Mesothelial cell of epicardium (in vitro differentiated cells): ENCODE data around the gene TSPAN14. TPM values are rescaled to one million over a fixed set of nuclear protein-coding genes. Genes with fewer than 3 reads are reported as not detected.

Experiments
- DNase-seq, 2 experiments: peaks; one replicate each; pipeline ENCODE4 v3.0.0; 2021; ENCODE audit warnings: low spot score in 2 of 2; ENCODE audit not compliant: unreplicated experiment in 2 of 2
- H3K27ac Mint-ChIP-seq: 2 replicates; pipeline ENCODE4 v1.8.0; 2021; ENCODE audit warnings: mixed read lengths
- H3K27me3 Mint-ChIP-seq: 2 replicates; pipeline ENCODE4 v1.8.0; 2021; ENCODE audit warnings: low read depth, mixed read lengths
- H3K36me3 Mint-ChIP-seq: 2 replicates; pipeline ENCODE4 v1.8.0; 2021; ENCODE audit warnings: mixed read lengths
- H3K4me1 Mint-ChIP-seq: 2 replicates; pipeline ENCODE4 v1.8.0; 2021; ENCODE audit warnings: mixed read lengths
- H3K4me3 Mint-ChIP-seq: 2 replicates; pipeline ENCODE4 v1.8.0; 2021; ENCODE audit warnings: mild to moderate bottlenecking, moderate library complexity, mixed read lengths
- H3K9me3 Mint-ChIP-seq: 2 replicates; pipeline ENCODE4 v1.8.0; 2021; ENCODE audit warnings: mixed read lengths
- total RNA-seq: library from RNA; stranded (reverse); gene quantifications from 3 replicates; pipeline ENCODE4 v1.2.1, GENCODE V29; 2021
- TF ChIP-seq, protein P1 (sequence below): fragments of 200-600 bp; sonication (generic); IDR thresholded peaks from one replicate; pipeline ENCODE4 v1.5.0; 2021; ENCODE audit warnings: antibody characterized with exemption; ENCODE audit not compliant: unreplicated experiment

TSPAN14 gene
- total RNA-seq, 1 donor from 2014 or later: 113 TPM

DNA sequence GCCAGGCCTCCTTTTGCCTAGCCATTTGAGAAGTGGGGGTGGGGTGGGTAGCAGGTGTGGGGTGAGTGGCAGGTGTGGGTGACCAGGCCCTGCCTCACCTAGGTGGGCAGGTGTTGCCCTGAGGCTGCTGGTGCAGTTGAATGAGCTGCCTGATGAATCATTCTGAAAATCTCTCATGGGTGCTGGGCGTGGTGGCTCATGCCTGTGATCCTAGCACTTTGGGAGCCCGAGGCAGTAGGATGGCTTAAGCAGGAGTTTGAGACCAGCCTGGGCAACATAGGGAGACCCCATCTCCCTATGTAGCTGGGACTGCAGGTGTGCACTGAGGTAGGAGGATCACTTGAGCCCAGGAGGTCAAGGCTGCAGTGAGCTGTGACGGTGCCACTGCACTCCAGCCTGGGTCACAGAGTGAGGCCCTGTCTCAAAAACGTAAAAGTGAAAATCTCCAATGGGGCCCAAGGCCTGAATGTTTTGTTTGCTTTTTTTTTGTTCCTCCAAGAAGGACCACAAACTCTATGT lies 17.7 kb downstream of the TSPAN14 start:
- peaks cover 58% of the 10 kb centered on the region for H3K4me1 Mint-ChIP-seq
- H3K9me3 Mint-ChIP-seq: no peaks in the 10 kb centered on the region
- TF ChIP-seq, protein P1, sequence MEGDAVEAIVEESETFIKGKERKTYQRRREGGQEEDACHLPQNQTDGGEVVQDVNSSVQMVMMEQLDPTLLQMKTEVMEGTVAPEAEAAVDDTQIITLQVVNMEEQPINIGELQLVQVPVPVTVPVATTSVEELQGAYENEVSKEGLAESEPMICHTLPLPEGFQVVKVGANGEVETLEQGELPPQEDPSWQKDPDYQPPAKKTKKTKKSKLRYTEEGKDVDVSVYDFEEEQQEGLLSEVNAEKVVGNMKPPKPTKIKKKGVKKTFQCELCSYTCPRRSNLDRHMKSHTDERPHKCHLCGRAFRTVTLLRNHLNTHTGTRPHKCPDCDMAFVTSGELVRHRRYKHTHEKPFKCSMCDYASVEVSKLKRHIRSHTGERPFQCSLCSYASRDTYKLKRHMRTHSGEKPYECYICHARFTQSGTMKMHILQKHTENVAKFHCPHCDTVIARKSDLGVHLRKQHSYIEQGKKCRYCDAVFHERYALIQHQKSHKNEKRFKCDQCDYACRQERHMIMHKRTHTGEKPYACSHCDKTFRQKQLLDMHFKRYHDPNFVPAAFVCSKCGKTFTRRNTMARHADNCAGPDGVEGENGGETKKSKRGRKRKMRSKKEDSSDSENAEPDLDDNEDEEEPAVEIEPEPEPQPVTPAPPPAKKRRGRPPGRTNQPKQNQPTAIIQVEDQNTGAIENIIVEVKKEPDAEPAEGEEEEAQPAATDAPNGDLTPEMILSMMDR: no peak
- H3K27me3 Mint-ChIP-seq: no peaks in the 10 kb centered on the region
- H3K27ac Mint-ChIP-seq: peak overlapping the region; percentile 66
- no peak for DNase-seq
- H3K36me3 Mint-ChIP-seq: peaks cover 7% of the 10 kb centered on the region
- H3K4me3 Mint-ChIP-seq: no peak overlapping the region

DNA sequence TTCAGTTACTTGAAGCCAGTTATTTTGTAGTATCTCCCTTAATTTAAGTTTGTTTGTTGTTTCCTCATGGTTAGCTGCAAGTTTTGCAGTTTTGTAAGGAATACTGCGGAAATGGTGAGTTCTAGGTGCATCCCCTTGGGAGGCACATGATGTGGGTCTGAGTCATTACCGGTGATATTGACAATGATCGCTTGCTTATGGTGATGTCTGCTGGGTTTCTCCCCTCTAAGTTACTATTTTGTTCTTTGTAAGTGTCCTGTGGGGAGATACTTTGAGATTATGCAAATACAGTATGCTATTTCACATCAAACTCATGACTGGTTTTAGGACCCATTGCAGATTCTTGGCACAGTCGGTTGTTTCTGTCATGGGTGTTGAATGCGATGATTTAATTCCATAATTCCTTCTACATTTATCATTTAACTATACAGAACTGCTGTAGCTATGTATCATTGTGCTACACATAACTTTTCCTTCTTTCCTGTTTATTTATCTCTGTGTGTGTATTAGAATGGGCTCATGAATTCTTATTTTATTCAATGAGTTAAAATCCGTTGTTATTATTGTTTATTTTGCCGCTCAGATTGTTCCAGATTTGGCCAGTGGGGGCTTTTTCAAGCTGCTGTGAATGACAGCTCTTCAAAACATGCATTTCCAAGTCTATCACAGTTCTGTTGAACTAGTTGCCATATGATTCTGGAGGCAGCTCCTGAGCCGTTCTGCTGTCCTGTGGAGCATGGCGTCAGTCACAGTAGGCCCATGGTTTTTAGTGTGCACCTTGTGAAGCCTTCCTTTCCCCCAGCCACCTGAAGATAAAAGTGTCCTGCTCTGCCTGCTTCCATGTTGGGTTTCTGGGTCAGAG lies 18.4 kb downstream of the TSPAN14 start:
- Mint-ChIP-seq H3K27ac (peak overlapping the region; percentile 66), H3K36me3 (peaks cover 12% of the 10 kb centered on the region), H3K9me3 (peaks cover 5% of the 10 kb centered on the region), H3K4me3 (no peak overlapping the region), H3K4me1 (peaks cover 51% of the 10 kb centered on the region), H3K27me3 (no peaks in the 10 kb centered on the region)
- DNase-seq: no peak
- TF ChIP-seq, protein P1: no peak

DNA sequence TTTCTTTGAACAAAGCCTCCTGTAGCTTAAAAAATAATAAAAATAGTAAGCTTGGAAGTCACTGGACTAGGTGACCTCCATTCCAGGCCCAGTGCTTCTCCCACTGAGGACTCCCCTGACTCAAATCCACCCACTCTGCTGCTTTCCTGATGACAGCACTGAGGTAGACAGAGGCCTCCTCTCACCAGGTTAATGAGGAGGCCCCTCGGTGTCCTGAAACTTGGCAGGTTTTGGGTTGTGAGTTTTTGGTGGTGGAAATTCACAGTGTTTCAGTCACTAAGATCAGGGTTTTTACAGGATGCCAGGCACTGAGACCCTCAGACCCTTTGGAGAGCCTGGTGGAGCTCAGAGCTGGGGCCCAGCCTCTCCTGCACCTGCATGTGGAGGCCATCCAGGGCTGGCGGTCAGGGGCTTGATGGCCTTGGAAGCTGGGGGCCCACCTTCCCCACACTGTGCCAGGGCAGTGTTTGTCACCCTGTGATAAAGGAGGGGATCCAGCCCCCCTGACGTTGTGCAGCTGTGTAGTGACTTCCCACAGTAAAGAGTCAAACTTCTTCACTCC lies 19.1 kb downstream of the TSPAN14 start:
- Mint-ChIP-seq H3K27me3 (no peaks in the 10 kb centered on the region), H3K4me1 (peaks cover 44% of the 10 kb centered on the region), H3K36me3 (peaks cover 19% of the 10 kb centered on the region), H3K4me3 (no peak overlapping the region), H3K9me3 (peaks cover 12% of the 10 kb centered on the region), H3K27ac (peak overlapping the region; percentile 66)
- TF ChIP-seq, protein P1: no peak
- no peak for DNase-seq

DNA sequence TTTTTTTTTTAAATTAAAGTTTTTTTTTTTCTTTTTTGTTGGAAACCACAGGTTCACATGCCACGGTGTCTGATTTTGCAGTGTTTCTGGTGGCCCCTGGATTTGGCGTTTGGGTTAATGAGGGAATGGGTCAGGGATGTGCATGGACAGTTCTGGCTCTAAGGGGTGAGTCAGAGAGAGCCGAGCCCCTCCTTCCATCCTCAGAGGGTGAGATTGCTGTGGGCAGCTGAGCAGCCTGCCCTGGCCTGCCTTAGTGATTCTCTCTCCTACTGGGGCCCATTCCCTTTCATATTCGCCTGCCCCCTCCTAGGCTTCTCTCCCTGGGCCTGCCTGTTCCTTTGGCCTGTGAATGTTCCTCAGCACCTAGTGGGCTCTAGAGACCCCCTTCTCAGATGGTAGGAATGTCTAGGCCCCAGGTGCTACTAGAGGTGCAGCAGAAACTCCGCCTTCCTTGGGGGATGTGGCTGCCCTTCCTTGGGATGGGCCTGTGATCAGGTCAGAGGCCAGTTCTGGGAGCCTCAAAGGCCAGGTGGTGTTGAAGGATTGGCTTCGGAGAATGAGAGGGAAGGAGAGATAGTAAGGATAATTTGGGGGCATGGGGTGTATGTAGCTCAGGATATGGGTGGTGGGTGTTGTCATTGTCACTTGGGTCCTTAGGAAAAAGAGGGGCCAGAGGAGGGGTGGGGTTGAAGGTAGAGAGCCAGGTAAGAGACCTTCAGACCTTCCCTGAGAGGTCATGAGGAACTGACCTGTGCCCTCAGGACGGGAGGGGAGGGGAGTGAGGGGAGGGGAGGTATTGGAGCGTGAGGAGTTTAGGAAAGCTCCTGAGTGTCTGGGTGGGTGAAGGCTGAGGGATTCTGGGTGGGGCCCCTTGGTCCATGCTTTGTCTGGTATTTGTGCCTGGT lies 19.8 kb downstream of the TSPAN14 start:
- Mint-ChIP-seq H3K27me3 (no peaks in the 10 kb centered on the region), H3K36me3 (peaks cover 25% of the 10 kb centered on the region), H3K4me1 (peaks cover 37% of the 10 kb centered on the region)

DNA sequence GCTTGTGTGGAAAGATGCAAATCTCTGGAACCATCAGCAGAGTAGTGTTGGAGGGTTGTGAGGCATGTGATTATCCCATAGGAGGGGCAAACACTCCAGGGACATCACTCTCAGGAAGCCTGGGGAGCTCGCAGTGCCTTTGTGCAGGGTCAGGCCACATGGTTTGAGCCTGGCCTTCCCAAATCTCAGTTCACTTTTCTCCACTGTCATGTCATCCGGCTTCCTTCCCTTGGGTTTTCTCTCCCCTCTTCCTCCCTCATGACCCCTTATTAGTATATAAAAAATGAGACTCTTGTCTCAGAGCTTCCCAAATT lies 20.4 kb downstream of the TSPAN14 start:
- peaks cover 15% of the 10 kb centered on the region for H3K9me3 Mint-ChIP-seq
- no peaks in the 10 kb centered on the region for H3K27me3 Mint-ChIP-seq
- no peak for DNase-seq
- no peak overlapping the region for H3K4me3 Mint-ChIP-seq
- TF ChIP-seq, protein P1: no peak
- H3K36me3 Mint-ChIP-seq: peaks cover 25% of the 10 kb centered on the region
- H3K27ac Mint-ChIP-seq: no peak overlapping the region
- H3K4me1 Mint-ChIP-seq: peaks cover 32% of the 10 kb centered on the region

More for the DNA sequence above, 19.8 kb downstream of the TSPAN14 start:
- Mint-ChIP-seq H3K4me3 (no peak overlapping the region), H3K9me3 (peaks cover 15% of the 10 kb centered on the region), H3K27ac (peak overlapping the region; percentile 37)
- TF ChIP-seq, protein P1: no peak
- DNase-seq: no peak
